Naive thymus-derived CD4-positive, alpha-beta T cell (primary cell): Measurements from ENCODE around the gene SOX21. TPM values are rescaled to one million over a fixed set of nuclear protein-coding genes. Genes with fewer than 3 reads are reported as not detected.

Source experiments
- ATAC-seq: fragments of 150-1000 bp; cut with Tn5 transposase; 2 replicates; pipeline ENCODE4 v1.10.0; 2021; ENCODE audit warnings: mild to moderate bottlenecking, moderate library complexity
- CTCF ChIA-PET: fragments of 350-600 bp; sonication (Branson Sonifier 250); formaldehyde crosslinking; loops from one replicate; lab custom pipeline; 2021; ENCODE audit warnings: antibody characterized with exemption; lab: Charles Lee
- POLR2A ChIA-PET: fragments of 350-600 bp; sonication (Branson Sonifier 250); formaldehyde crosslinking; loops from one replicate; lab custom pipeline; 2021; ENCODE audit warnings: antibody characterized with exemption, inconsistent platforms; lab: Charles Lee
- DNase-seq, 9 donors: peaks; one replicate each; pipeline versions ENCODE4 v3.0.0 to v3.0.0-alpha.2; 2020 to 2022; ENCODE audit warnings: mixed read lengths in 1 of 9
- H3K27ac ChIP-seq: one replicate; pipeline ENCODE4 v1.7.0; 2013; ENCODE audit warnings: mild to moderate bottlenecking, low read depth, low read length, moderate library complexity
- H3K27me3 ChIP-seq, 2 donors: one replicate each; pipeline ENCODE4 v1.7.0; 2013; ENCODE audit warnings: low read length in 2 of 2, mild to moderate bottlenecking in 2 of 2, moderate library complexity in 2 of 2; ENCODE audit not compliant: control insufficient read depth in 2 of 2, insufficient read depth in 2 of 2
- H3K36me3 ChIP-seq, 3 experiments: 1 replicate in 2 of 3; 2 replicates in 1 of 3; pipeline ENCODE4 v1.7.0; 2013; ENCODE audit warnings: low read length in 3 of 3, mild to moderate bottlenecking in 3 of 3, moderate library complexity in 1 of 3; ENCODE audit not compliant: insufficient read depth in 3 of 3, control insufficient read depth in 2 of 3
- H3K4me1 ChIP-seq, 2 donors: one replicate each; pipeline ENCODE4 v1.7.0; 2013; ENCODE audit warnings: low read length in 2 of 2, mild to moderate bottlenecking in 2 of 2, moderate library complexity in 1 of 2; ENCODE audit not compliant: control insufficient read depth in 2 of 2, insufficient read depth in 2 of 2
- H3K4me3 ChIP-seq: 2 replicates; pipeline ENCODE4 v1.7.0; 2013; ENCODE audit warnings: mild to moderate bottlenecking, low read length
- H3K9me3 ChIP-seq, 3 experiments: 1 replicate in 2 of 3; 2 replicates in 1 of 3; pipeline ENCODE4 v1.7.0; 2013; ENCODE audit warnings: low read length in 3 of 3; ENCODE audit not compliant: control insufficient read depth in 2 of 3
- H3K27ac Mint-ChIP-seq, 9 donors: one replicate each; pipeline ENCODE4 v1.8.0; 2020 to 2022; ENCODE audit warnings: mixed read lengths in 9 of 9, mild to moderate bottlenecking in 8 of 9, moderate library complexity in 5 of 9, inconsistent platforms in 2 of 9
- H3K27me3 Mint-ChIP-seq, 5 donors: one replicate each; pipeline ENCODE4 v1.8.0; 2021 to 2022; ENCODE audit warnings: mixed read lengths in 5 of 5, mild to moderate bottlenecking in 1 of 5
- H3K36me3 Mint-ChIP-seq, 5 donors: one replicate each; pipeline ENCODE4 v1.8.0; 2020 to 2022; ENCODE audit warnings: mixed read lengths in 5 of 5, mild to moderate bottlenecking in 3 of 5, inconsistent platforms in 1 of 5
- H3K4me1 Mint-ChIP-seq, 7 donors: one replicate each; pipeline ENCODE4 v1.8.0; 2020 to 2022; ENCODE audit warnings: mixed read lengths in 7 of 7, mild to moderate bottlenecking in 3 of 7, inconsistent platforms in 1 of 7
- H3K4me3 Mint-ChIP-seq, 10 donors: one replicate each; pipeline ENCODE4 v1.8.0; 2020 to 2022; ENCODE audit warnings: mild to moderate bottlenecking in 10 of 10, mixed read lengths in 10 of 10, moderate library complexity in 6 of 10, inconsistent platforms in 2 of 10
- H3K9me3 Mint-ChIP-seq, 11 donors: one replicate each; pipeline ENCODE4 v1.8.0; 2020 to 2022; ENCODE audit warnings: mixed read lengths in 11 of 11, mild to moderate bottlenecking in 4 of 11, inconsistent platforms in 1 of 11, moderate library complexity in 1 of 11
- intact Hi-C, 2 donors: fragments of 100-400 bp; cut with micrococcal nuclease; formaldehyde crosslinking; loops; one replicate each; pipeline ENCODE4 v1.15.1; 2023
- polyA plus RNA-seq, 2 donors: library from polyadenylated mRNA; unstranded; fragments of 300-500 nt; fragmentation: Illumina TruSeq; gene quantifications; one replicate each; pipeline ENCODE4 v1.2.3, GENCODE V29; 2021
- total RNA-seq, 6 experiments: library from RNA in 5 of 6; stranded (reverse) in 5 of 6; gene quantifications; 1 replicate in 5 of 6; 2 replicates in 1 of 6; pipeline ENCODE4 v1.2.3 and lab custom pipeline; 2021 to 2026

SOX21 gene
- total and polyA plus RNA-seq, 7 experiments from 2014 or later, result not detected

DNA sequence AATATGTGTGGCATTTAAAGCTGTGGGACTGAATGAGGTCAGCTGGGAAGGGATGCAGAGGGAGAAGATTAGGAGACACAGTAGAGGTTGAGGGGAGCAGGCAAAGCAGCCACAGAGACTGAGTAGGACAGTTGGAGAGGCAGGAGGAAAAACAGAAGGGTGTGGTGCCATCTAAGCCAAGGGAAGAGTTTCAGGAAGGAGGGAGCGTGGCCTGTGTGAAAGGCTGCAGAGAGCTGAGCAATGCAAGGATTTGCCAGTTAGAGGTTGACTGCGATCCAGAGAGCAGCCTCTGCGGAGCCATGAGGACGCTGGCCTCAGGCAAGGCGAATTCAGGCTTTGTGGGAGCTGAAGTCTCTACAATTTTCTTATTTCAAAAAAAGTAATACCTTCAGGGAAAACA lies 28.9 kb downstream of the SOX21 start:
- Mint-ChIP-seq H3K27me3 (peaks cover 13 to 40% (median 29%) of the 10 kb centered on the region in 5 donors), H3K36me3 (no peaks in the 10 kb centered on the region), H3K9me3 (no peaks in the 10 kb centered on the region), H3K4me3 (no peak overlapping the region), H3K27ac (no peak overlapping the region), H3K4me1 (no peaks in the 10 kb centered on the region)
- DNase-seq, result no peak
- POLR2A ChIA-PET, result no interaction called here
- intact Hi-C loops, result no loop called here
- Histone ChIP-seq H3K4me3 (no peak overlapping the region), H3K27ac (no peak overlapping the region), H3K36me3 (no peaks in the 10 kb centered on the region), H3K9me3 (no peaks in the 10 kb centered on the region), H3K27me3 (no peaks in the 10 kb centered on the region), H3K4me1 (no peaks in the 10 kb centered on the region)
- CTCF ChIA-PET, result no interaction called here
- ATAC-seq, result no peak

- Histone ChIP-seq H3K4me1 (no peaks in the 10 kb centered on the region), H3K4me3 (no peak overlapping the region), H3K36me3 (no peaks in the 10 kb centered on the region), H3K27me3 (no peaks in the 10 kb centered on the region), H3K9me3 (no peaks in the 10 kb centered on the region), H3K27ac (no peak overlapping the region)
- Mint-ChIP-seq H3K27me3 (peaks cover 18 to 34% (median 32%) of the 10 kb centered on the region in 5 donors), H3K9me3 (no peaks in the 10 kb centered on the region), H3K36me3 (no peaks in the 10 kb centered on the region), H3K4me1 (no peaks in the 10 kb centered on the region), H3K4me3 (no peak overlapping the region), H3K27ac (peak overlapping the region in 1 of 9 donors; percentile 1)
- DNase-seq (no peak), ATAC-seq (no peak)
- POLR2A ChIA-PET, result no interaction called here
- CTCF ChIA-PET, result no interaction called here
- intact Hi-C loops, result no loop called here
Observed at GRCh38 chr13:94682229-94682628, 30.1 kb downstream of the SOX21 start.

- Histone ChIP-seq H3K4me3 (no peak overlapping the region), H3K36me3 (no peaks in the 10 kb centered on the region), H3K27ac (no peak overlapping the region), H3K27me3 (no peaks in the 10 kb centered on the region), H3K4me1 (no peaks in the 10 kb centered on the region), H3K9me3 (no peaks in the 10 kb centered on the region)
- H3K9me3 Mint-ChIP-seq, result no peaks in the 10 kb centered on the region
- H3K27ac Mint-ChIP-seq, result no peak overlapping the region
- no peak for ATAC-seq
- POLR2A ChIA-PET, result no interaction called here
- intact Hi-C loops, result loop anchor here in 1 of 2 donors (5.0 kb wide), 1 partner anchor 1153 kb away; no protein-coding TSS in a partner anchor
- H3K36me3 Mint-ChIP-seq, result no peaks in the 10 kb centered on the region
- H3K27me3 Mint-ChIP-seq, result peaks cover 26 to 42% (median 37%) of the 10 kb centered on the region in 5 donors
- H3K4me3 Mint-ChIP-seq, result no peak overlapping the region
- DNase-seq, result no peak
- H3K4me1 Mint-ChIP-seq, result no peaks in the 10 kb centered on the region
- CTCF ChIA-PET, result interaction anchor here (1.2 kb wide), 1 partner anchor 723 kb away, joined by 5 read pairs; no protein-coding TSS in a partner anchor
Observed at GRCh38 chr13:94679614-94680013, 32.7 kb downstream of the SOX21 start.

GRCh38 chr13:94678845-94679244 lies 33.5 kb downstream of the SOX21 start:
- Mint-ChIP-seq H3K27ac (no peak overlapping the region), H3K9me3 (peaks cover 0 to 1% (median 0%) of the 10 kb centered on the region in 11 donors), H3K4me3 (no peak overlapping the region), H3K36me3 (no peaks in the 10 kb centered on the region), H3K4me1 (no peaks in the 10 kb centered on the region), H3K27me3 (peaks cover 26 to 42% (median 38%) of the 10 kb centered on the region in 5 donors)
- Histone ChIP-seq H3K4me3 (no peak overlapping the region), H3K4me1 (no peaks in the 10 kb centered on the region), H3K27ac (no peak overlapping the region), H3K27me3 (no peaks in the 10 kb centered on the region), H3K9me3 (no peaks in the 10 kb centered on the region), H3K36me3 (no peaks in the 10 kb centered on the region)
- DNase-seq, result no peak
- ChIA-PET CTCF (interaction anchor here (0.5 to 1.2 kb wide), 2 partner anchors 723 to 774 kb away, joined by 4 to 5 read pairs; no protein-coding TSS in a partner anchor), POLR2A (no interaction called here)
- intact Hi-C loops, result loop anchor here in 1 of 2 donors (5.0 kb wide), 1 partner anchor 1153 kb away; no protein-coding TSS in a partner anchor
- ATAC-seq, result no peak

DNA sequence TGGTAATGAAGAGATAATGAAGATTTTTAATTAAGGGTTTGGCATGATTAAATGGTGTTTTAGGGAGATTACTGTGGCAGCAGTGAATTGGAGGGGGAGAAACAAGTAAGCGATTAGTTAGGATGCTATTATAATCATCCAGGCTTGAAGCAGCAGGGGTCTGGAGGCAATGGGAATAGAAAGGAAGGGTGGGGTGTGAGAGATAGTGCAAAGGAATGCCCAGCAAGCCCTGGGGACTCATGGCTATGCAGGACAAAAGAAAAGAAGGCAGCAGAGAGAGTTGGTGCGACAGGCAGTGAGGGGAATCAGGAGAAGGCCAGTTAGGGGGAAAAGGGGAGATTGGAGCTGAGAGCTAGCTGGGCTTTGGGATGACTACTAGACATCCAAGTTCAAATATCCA lies 34.5 kb downstream of the SOX21 start:
- CTCF ChIA-PET, result no interaction called here
- Mint-ChIP-seq H3K27ac (peak overlapping the region in 1 of 9 donors; percentile 53), H3K4me1 (no peaks in the 10 kb centered on the region), H3K27me3 (peaks cover 18 to 39% (median 32%) of the 10 kb centered on the region in 5 donors), H3K9me3 (peaks cover 0 to 1% (median 0%) of the 10 kb centered on the region in 11 donors), H3K36me3 (no peaks in the 10 kb centered on the region), H3K4me3 (no peak overlapping the region)
- DNase-seq, result no peak
- POLR2A ChIA-PET, result no interaction called here
- Histone ChIP-seq H3K36me3 (no peaks in the 10 kb centered on the region), H3K4me1 (no peaks in the 10 kb centered on the region), H3K27me3 (no peaks in the 10 kb centered on the region), H3K27ac (no peak overlapping the region), H3K9me3 (no peaks in the 10 kb centered on the region), H3K4me3 (no peak overlapping the region)
- no peak for ATAC-seq
- intact Hi-C loops, result loop anchor here in 1 of 2 donors (5.0 kb wide), 1 partner anchor 1155 kb away; no protein-coding TSS in a partner anchor

DNA sequence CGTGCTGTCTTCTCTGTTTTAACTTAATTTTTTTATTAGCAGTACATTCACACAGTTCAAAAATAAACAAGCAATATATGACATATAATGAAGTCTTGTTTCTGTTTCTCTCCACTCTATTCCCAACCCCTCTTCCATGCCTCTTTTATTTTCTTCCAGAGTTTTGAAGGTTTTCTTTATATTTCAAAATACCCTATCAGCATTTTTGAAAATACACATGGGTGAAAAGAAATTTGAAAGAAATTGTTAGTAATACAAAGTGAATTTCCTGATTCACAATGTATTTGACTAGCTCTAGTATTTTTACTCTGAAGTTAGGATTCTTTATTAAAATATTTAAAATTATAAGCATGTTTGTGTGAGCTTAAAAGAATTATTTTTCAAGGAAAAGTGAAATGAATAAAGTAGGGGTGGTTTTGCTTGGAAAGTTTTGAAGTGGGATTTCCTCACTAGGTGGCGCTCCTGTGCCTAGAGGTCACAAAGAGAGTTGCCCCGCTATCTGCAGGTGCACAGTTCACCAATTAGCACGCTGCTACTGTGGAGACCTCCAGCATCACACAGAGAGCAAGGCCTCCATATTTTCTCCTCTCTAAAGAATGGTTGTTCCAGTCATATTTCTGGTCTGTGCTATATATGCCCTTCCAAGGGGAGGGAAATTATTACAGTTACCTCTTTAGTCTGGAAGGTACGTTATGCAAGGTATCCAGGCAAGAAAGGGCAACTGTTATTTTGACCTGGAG lies 37.6 kb downstream of the SOX21 start:
- Mint-ChIP-seq H3K9me3 (peaks cover 0 to 1% (median 0%) of the 10 kb centered on the region in 11 donors), H3K4me1 (no peaks in the 10 kb centered on the region), H3K27ac (no peak overlapping the region), H3K4me3 (no peak overlapping the region), H3K36me3 (peaks cover 0 to 2% (median 0%) of the 10 kb centered on the region in 5 donors), H3K27me3 (peaks cover 12 to 31% (median 20%) of the 10 kb centered on the region in 5 donors)
- ChIA-PET CTCF (interaction anchor here (0.6 to 2.3 kb wide), 6 partner anchors 9 to 806 kb away, joined by 3 to 12 read pairs (median 3); no protein-coding TSS in a partner anchor), POLR2A (no interaction called here)
- Histone ChIP-seq H3K36me3 (no peaks in the 10 kb centered on the region), H3K9me3 (no peaks in the 10 kb centered on the region), H3K27me3 (no peaks in the 10 kb centered on the region), H3K4me1 (no peaks in the 10 kb centered on the region), H3K27ac (no peak overlapping the region), H3K4me3 (no peak overlapping the region)
- peak; percentile 55 for ATAC-seq
- intact Hi-C loops, result loop anchor here (1.0 to 5.0 kb wide), 7 partner anchors 482 to 1158 kb away; no protein-coding TSS in a partner anchor
- peak in 7 of 9 donors; percentile 12 to 49 (median 34) for DNase-seq
